Umbilical cord (tissue), 2 donors: ENCODE data around the gene RUNX1. TPM values are rescaled to one million over a fixed set of nuclear protein-coding genes. Genes with fewer than 3 reads are reported as not detected.
A peak's percentile ranks its signal among the peaks of the same experiment; 100 is the strongest.
"Not testable (repeated sequence)": the region's sequence is repeated elsewhere in the genome, so short reads cannot be mapped to it uniquely, and the experiment has no call there.

Experiments
- DNase-seq: peaks from one replicate; pipeline ENCODE4 v3.0.0-alpha.2; 2015; ENCODE audit warnings: low spot score
- total RNA-seq: library from RNA; depleted of rRNA; stranded (reverse); fragments of >200 nt; gene quantifications from one replicate; pipeline ENCODE4 v1.2.3, GENCODE V29; 2014; ENCODE audit warnings: low replicate concordance; ENCODE audit not compliant: insufficient read depth

Gene RUNX1
- total RNA-seq, 1 donor from 2014 or later = 30.8 TPM

- no peak for DNase-seq
Measured at GRCh38 chr21:34809822-34810221, 239.3 kb downstream of the RUNX1 start.

- DNase-seq = no peak
Measured at GRCh38 chr21:34808569-34809204, 240.4 kb downstream of the RUNX1 start.

GRCh38 chr21:34807881-34808568 lies 241.1 kb downstream of the RUNX1 start:
- DNase-seq = peak; percentile 71

- DNase-seq = peak; percentile 39
Measured at GRCh38 chr21:34807146-34807880, 241.8 kb downstream of the RUNX1 start.

GRCh38 chr21:34806423-34806822 lies 242.7 kb downstream of the RUNX1 start:
- DNase-seq = no peak

GRCh38 chr21:34805157-34805556 lies 243.9 kb downstream of the RUNX1 start:
- no peak for DNase-seq

GRCh38 chr21:34804584-34804983 lies 244.5 kb downstream of the RUNX1 start:
- not testable (repeated sequence) for DNase-seq

GRCh38 chr21:34803782-34804370 lies 245.2 kb downstream of the RUNX1 start:
- no peak for DNase-seq

GRCh38 chr21:34802180-34802899 lies 246.8 kb downstream of the RUNX1 start:
- DNase-seq = no peak

- DNase-seq = no peak
Measured at GRCh38 chr21:34801519-34802132, 247.5 kb downstream of the RUNX1 start.

GRCh38 chr21:34800797-34801518 lies 248.1 kb downstream of the RUNX1 start:
- no peak for DNase-seq

GRCh38 chr21:34799092-34799491 lies 250.0 kb downstream of the RUNX1 start:
- no peak for DNase-seq

GRCh38 chr21:34797921-34798535 lies 251.1 kb downstream of the RUNX1 start:
- no peak for DNase-seq

GRCh38 chr21:34797201-34797525 lies 251.9 kb downstream of the RUNX1 start:
- no peak for DNase-seq

- DNase-seq = peak; percentile 71
Measured at GRCh38 chr21:34796518-34797200, 252.4 kb downstream of the RUNX1 start.

- no peak for DNase-seq
Measured at GRCh38 chr21:34795548-34796180, 253.4 kb downstream of the RUNX1 start.

- DNase-seq = peak; percentile 54
Measured at GRCh38 chr21:34795175-34795547, 253.9 kb downstream of the RUNX1 start.

- no peak for DNase-seq
Measured at GRCh38 chr21:34794686-34795085, 254.4 kb downstream of the RUNX1 start.

GRCh38 chr21:34793471-34793870 lies 255.6 kb downstream of the RUNX1 start:
- DNase-seq = no peak
